Stimulated activated CD4-positive, alpha-beta T cell treated with anti-CD3 and anti-CD28 coated beads, Interleukin-15, amount 100 ng/mL, for 1 hour (primary cell): ENCODE results near the gene NDUFB8.
"Not testable (repeated sequence)": the region's sequence is repeated elsewhere in the genome, so short reads cannot be mapped to it uniquely, and the experiment has no call there.

Source experiments
- DNase-seq, 2 donors: peaks; one replicate each; pipeline ENCODE4 v3.0.0-alpha.2; 2020; ENCODE audit warnings: low read depth in 1 of 2, low spot score in 1 of 2

NDUFB8 gene

DNA sequence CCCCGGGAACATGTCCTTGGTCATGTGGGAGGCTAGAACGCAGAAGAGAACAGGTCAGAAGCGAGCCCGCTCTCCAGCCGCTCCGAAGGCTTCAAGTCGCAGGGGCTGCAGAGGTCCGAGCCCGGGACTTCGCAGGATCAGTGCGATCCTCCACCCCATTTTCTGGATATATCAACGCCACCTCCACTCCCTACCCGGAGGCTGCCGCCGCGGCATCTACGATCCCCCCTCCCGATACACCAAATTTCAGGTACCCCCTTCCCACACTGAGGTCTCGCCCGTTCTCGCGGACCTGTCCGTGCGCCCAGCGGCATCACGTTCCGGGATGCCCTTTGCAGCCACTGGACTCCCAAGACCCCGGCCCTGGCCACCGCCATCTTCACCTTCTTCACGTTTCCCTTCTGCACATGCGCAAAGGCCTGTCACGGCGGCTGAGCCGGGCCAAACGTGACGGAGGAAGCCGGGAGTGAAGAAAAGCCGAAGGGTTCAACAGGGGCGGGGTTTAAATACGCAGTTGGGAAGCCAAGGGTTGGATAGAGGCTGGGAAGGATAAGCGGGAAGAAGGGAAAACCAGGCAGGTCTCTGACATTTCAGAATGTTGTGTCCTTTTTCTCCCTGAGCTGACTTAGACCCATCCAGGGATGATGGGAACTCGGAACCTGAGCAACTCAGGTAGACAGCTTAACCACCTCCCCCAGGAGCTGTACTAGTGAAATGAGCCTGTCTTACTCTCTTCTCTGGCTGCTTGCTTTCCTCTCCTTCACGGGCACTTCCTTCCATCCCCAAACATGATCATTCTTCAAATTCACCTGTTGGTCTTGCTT is at the start of gene NDUFB8:
Gene NDUFB8, minus strand, starts transcription at position 397 of the 824 bp plus-strand sequence. Its CDS starts 20 bp downstream, at position 377.
- DNase-seq, result peak; percentile 69 to 75

DNA sequence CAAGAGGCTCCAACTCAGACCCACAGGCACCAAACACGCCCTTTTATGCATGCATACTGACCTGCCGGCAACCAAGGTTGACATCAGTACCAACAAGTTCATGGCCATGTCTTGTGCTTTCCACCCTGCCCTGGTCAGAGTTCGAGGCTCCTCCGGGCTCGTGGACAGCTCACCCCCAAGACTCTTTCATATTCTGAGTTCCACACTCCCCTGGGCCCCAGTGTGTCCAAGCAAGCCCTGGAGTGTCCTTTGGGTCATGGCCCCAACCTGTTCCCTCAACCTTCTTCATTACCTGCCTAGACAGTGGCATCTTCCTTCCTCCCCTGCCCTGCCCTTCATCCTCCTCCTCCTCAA is 46.6 kb upstream of the NDUFB8 start:
- DNase-seq, result no peak

DNA sequence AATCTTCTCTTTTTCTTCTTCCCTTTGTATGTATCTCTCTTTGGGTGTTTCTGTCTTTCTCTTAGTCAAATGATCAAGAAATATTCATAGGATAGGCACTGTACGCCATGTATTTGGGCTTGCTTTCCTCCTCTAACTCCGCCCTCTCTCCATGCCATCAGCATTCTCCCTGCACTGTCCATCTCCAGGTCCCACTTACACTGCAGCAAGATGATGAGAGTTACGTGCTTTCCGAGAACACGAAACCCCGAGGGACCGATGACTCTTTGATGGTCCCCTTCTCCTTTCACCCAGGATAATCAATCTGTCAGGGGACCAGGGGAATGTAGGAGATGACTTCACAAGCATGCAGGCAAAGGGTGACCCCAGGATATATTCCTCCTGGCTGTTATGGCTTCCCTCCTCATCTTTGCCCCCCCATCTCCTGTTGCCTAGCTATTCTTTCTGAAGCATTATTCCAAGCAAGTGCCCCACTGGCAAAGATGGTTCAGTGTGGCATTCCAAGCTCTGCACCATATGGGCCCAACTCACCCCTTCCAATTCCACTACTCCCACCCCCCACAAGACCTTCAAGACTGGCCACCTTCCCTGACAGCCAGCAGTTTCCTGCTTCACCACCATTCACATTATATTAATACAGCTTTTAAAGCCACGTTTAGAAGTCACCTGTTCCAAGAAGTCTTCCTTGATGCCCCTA is 46.1 kb upstream of the NDUFB8 start:
- no peak for DNase-seq

DNA sequence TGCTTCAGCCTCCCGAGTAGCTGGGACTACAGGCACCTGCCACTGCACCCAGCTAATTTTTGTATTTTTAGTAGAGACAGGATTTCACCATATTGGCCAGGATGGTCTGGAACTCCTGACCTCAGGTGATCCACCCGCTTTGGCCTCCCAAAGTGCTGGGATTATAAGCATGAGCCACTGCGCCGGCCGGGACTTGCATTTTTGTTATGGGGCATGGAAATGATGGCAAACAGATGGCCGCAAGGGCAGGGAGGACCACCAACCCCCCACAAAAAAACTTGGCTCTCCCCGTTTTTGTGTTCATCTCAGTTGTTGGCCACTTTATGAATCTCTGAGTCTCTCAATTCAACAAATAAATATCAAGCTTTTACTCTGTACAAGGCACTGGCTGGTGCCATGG is 45.5 kb upstream of the NDUFB8 start:
- not testable (repeated sequence) for DNase-seq

DNA sequence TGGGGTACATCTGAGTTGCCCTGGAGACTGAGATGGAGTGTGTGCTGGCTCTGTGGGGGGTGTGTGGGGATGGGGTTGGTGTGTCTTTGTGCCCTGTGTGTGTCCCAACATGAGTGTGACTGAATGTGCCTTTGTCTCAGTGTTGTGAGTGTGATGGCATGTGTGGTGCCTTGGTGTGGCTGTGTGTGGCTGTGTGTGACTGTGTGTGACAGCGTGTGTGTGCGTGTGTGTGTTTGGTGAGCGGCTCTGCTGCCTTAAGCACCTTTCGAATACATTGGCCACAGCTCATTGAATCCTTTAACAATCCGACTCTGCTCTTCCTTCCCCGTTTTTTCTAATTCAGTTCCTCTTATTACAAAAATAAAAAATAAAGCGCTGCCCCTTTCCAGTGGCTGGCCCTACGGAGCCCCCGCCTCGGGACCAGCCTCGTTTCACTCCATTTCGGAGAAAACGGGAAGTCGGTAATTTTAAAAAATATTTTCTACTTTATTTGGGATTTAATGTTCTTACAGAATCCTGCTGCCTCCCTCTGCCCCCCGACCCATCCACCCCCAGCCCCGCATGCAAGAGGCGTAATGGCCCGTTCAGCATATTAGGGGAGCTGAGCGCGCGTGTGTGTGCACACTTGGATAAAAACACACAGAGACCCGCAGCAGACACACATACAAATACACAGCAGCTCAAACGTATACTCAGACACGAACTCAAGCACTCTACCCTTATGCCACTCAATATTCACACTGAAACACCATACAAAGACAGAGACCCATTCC is 41.6 kb upstream of the NDUFB8 start:
- no peak for DNase-seq

DNA sequence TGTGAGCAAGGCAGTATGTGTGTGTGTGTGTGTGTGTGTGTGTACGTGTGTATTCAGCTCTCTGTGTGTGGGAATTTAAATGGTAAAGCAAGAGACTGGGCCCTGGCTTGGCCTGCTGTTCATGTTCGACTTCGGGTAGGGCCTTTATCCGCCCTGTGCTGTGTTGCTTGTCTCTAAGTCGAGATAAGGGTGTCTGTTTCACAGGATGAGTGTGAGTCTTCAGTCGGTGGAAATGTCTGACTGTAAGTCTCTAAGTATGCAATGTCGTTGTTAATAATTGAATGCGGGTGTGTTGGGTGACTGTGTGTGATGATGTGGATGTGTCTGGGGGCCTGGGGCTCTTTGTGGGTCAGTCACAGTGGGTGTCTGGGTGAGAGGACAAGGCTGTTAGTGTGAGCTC is 40.8 kb upstream of the NDUFB8 start:
- no peak for DNase-seq

DNA sequence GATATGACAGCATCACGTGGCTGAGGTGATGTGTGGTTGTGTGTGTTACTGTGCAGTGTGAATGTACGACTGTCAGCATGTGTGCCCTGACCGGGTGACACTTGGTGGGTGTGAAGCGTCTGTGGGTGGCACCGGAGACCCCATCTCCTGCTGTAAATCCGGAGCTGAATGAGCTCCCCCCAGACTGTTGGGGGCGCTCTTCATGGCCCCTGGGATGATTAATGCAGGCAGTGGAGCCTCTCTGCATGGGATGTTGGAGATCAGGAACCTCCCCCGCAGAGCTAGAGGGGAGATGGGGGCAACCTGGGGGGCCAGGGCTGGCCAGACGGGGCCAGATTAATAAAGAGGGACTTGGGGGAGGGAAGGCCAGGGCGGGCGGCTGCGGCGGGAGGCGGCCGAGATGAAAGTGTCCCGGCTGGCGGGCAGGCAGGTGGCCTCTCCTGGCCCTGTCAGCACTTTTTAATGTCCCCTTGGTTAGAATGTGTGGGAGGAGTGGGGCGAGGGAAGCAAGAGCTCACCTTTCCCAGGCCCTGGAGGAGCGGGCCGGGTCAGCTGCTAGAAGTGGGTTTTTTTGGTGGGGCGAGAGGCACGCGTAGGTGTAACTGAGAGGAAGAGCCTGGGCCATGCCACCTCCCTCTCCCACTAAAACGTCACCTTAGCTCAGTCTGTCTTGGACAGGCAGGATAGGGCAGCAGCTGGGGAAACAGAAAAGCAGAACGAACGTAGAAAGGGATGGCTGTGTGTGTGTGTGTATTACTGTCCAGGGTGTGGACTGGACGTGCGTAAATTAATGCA is 40.2 kb upstream of the NDUFB8 start:
- DNase-seq, result no peak

DNA sequence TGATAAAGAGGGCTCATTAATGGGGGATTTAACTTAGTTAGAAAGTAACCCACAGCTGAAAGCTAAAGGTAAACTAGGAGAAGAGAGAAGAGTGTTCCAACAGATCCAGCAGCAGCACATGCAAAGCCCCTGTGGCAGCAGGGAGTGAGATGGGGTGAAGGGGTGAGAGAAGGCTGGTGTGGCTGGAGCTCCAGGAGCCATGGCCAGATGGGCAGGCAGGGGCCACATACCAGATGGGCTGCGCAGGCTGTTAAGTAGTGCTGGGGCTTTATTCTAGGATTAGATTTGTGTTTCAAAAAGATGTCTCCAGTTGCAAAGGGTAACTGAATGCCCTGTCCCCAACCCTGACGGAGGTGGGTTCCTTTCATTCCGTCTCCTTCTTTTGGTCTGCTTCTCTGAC is 39.2 kb upstream of the NDUFB8 start:
- DNase-seq, result no peak

DNA sequence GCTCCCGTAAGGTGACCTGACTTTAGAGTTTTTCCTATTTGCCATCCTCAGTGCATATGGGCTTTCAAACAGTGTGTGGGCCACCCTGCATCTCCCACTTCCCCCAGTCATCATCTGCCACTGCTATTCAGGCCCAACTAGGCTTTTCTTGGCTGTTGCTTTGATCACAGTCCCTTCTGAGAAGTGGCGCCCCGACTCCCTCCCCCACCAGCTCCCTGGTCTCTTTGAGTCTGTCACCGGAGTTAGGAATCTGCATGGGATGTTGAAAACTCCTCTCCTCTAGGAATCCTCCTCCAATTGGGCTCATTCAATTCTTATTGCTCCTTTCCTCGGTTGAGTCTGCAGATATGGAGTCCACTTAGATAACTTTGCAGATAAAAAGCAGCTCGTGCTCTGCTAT is 38.2 kb upstream of the NDUFB8 start:
- no peak for DNase-seq

DNA sequence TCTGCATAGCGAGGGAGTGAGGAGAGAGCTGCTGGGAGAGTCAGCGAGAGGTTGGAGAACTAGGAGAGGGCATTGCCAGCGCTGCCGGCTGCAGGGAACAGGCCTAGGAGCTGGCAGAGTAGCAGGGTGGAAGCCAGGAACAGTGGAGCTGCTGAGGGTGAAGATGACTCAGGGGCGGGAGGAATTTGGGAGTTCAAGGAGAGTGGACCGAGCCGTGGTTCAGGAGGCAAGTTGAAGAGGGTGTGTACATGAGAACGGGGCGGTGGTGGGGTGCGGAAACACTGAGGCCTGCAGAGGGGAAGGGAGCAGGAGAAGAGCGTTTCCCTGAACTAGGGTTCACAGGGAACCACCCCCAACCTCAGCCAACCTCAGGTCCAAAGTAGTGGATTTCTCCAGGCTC is 37.6 kb upstream of the NDUFB8 start:
- DNase-seq, result no peak

DNA sequence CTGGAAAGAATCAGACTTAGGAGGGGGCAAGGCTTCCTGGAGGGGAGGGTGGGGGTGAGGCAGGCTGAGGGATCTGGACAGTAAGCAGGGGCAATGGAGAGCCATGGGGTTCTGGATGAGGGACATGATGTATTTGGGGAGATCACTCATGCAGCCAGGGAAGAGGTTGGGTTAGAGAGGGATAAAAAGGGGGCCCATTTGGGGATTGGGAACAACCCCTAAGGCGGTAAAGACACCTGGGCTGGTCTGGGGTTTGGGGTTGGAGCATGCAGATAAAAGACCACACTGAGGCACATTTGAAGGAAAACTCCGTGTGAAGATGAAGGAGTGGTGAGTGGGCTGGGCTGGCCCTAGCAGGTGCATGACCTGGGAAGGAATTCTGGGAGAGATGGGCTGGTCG is 36.9 kb upstream of the NDUFB8 start:
- DNase-seq, result no peak

DNA sequence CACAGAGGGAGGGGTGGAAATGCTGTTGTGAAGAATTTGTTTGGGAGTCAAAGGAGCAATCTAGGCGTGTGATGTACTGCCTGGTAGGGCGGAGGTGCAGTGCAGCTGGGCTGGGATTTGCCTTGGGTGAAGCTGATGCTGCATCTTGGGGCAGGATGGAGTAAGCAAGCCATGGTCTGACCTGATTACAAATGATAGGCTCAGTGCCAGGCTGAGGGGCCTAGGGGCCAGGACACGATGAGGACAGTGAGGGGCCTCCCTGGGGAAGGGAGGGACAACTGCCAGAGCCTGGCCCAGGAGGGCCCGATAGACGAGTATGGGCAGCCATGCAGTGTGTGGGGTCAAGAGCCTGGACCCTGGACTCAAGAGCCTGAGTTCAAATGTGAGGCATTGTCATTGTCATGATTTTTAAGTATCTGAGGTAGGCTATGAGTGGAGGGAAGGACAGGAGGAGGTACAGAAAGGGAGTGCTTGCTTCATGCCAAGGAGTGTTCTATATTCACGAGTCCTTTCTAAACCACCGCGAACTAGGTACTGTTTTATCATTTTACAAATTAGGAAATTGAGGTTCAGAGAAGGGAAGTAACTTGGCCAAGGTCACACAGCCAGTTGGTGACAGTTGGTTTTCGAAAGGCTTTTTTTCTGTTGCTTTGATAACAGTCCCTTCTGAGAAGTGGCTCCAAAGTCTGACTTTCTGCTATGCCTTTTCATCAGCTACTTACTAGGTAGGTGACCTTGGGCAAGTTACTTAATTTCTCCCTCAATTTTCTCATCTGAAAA is 35.7 kb upstream of the NDUFB8 start:
- no peak for DNase-seq

DNA sequence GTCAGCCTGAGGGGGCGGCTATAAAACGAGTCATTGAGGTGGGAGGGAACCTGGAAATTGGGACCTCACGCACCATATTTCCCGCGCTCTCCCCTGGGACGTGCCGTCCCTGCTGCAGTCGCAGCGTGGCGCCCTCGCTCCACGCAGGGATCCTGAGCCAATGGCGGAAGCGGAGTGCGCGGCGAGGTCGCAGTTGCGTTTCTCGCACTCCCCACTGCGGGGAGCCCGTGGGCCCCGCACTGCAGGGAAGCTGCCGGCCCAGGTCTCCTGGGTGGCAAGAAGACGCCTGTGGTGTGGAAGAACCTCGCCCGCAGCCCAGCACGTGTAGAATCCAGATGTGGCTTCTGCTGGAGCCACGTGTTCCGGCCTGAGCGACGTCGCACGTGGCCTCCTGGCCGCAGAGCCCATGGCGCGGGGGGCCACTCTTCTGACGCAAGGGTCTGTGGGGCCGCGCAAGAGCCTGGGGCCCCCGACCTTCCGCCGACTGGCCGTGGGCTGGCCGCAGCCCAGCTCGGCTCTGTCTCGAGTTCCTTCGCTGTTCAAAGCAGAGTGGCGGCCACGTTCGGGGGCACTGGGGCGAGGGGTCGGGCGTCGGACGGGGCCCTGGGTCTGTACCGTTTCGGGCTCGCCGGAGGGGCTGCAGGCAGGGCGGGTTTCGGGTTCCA is 32.5 kb upstream of the NDUFB8 start:
- DNase-seq, result peak; percentile 56 to 68

DNA sequence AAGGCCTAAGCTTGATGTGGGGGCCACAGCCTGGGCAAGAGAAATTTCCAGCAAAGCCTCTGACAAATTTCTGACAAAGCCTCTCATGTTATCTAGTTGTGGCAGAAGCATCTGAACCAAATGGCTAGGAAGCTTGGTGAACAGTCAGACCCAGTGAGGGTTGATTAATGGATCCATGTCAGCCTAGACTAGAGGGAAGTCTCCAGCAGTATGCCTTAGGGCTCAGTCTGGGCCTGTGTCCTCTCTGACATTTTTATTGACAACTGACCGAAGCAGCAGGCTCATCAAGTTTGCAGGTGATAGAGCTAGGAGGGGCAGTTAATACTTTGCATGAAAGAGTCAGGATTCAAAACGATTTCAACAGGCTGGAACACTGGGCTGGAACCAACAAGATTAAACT is 31.3 kb upstream of the NDUFB8 start:
- no peak for DNase-seq

DNA sequence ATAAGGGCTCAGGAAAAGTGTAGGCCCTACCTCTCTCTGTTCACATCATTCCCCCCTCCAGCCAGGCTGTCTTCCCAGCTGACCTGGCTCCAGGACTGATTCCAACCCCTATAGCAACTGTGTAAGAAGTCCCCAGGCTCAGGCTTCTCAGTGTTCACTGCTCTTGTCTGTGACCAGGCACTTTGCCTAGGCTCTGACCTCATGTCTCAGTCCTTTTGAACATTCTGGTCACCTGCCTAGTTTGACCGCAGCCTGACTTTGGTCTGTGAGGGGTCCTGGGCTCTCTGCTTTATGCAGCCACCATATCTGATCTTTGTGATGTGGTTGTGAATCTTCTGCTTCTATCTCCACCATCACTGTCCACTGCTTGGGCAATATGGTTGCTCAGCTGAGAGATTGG is 30.6 kb upstream of the NDUFB8 start:
- no peak for DNase-seq

DNA sequence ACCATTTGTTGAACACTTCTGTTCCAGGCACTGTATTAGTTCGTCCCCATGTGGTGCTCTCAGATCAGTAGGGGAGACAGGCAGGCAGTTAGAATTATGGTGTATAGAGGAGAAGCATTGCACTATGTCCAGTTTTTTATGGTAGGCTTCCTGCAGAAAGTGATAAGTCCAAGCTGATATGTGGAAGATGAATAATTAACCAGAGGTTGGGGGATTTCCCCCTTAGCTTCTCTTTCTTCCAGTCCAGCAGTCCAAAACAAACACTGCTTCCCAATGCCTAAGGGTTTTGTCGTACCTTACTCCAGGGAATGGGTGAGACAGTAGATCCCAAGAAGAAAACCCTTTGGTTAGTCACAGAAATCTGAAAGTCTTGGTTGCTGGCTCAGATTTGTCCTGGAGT is 25.2 kb upstream of the NDUFB8 start:
- no peak for DNase-seq

DNA sequence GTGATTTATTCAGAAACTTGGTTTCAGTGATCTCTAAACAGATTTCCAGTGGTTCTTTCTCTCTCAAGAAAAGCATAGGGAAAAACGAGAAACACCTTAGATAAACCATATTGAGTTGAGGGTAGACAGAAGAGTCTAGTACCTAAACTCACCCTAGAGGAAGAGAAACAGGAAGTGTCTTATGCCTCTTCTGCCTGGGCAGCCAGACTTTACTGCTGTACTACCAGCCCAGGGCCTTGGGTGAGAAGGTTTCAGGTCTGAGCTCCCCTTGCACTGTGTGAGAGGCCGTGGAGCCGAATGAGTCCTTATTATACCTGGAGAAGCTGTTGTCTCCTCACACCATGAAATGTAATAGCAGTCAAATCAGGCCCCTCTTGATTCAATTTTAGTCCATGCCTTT is 24.3 kb upstream of the NDUFB8 start:
- DNase-seq, result no peak

DNA sequence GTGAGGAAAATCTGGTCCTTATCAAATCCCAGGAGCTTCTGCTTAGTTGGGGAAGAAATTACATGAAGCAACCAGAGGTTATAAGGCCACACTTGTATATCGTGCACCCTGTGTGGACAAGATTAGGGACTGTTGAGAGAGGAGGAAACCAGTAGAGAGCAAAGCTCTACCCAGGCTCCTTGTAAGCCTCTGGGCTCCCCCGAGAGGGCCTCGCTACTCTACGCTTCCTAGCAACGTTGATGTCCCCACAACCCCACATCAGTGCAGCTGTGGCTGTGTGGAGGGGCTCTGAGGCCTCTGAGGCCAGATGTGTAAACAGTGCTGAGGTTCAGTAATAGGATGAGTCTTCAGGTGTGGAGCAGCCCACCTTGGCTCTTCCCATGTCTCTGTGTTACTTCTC is 22.1 kb upstream of the NDUFB8 start:
- DNase-seq, result no peak

DNA sequence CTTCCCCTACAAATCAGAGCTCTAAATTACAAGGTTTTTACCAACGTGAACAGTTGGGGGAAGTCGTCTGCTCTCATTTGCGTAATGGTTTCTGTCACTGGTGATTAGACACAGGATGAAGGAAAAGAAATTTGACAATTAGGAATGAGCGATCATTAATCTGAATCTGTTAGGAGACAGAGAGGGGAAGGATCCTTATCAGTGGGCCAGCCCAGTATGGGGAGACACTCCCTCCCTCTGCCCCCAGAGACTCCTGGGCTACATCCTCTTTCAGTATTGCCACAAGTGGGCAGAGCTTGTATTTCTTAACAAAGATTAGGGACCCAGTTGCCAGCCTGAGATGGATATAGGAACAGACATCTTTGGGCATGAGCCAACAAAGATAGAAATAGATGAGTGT is 21.5 kb upstream of the NDUFB8 start:
- DNase-seq, result no peak

DNA sequence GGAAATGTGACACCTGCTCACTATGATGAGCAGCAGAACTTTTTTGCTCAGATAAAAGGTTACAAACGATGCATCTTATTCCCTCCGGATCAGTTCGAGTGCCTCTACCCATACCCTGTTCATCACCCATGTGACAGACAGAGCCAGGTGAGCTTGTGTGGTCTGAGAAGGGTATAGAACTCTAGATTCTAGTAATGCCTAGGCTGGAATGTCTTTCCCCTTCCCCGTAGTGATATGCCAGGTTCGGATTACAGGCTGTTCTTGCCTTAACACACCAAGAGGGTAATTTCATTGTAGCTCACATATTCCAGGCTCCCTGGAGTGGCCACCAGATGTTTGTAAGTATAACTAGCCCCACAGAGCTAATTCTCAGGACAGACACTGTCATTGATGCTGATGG is 15.3 kb upstream of the NDUFB8 start:
- DNase-seq, result no peak
